IMR-90 (cell line): ENCODE data around the gene HNRNPUL1. TPM values are rescaled to one million over a fixed set of nuclear protein-coding genes. Genes with fewer than 3 reads are reported as not detected.
A peak's percentile ranks its signal among the peaks of the same experiment; 100 is the strongest.

Experiments used
- ATAC-seq: fragments of 200-7000 bp; cut with Tn5 transposase; 2 replicates; pipeline ENCODE4 v1.9.1; 2020; ENCODE audit warnings: low read depth, mild to moderate bottlenecking, moderate library complexity
- BruUV-seq: library from RNA; stranded (reverse); fragments of 400-500 nt; replicated peaks from 2 replicates; lab custom pipeline; 2021; lab: Mats Ljungman, UMichigan
- CTCF ChIA-PET: fragments of 300-600 bp; formaldehyde crosslinking; extraction: SDS; loops from one replicate; lab custom pipeline; 2021; ENCODE audit warnings: antibody characterized with exemption; lab: Yijun Ruan, JAX
- POLR2A ChIA-PET: fragments of 300-600 bp; sonication (Branson Sonifier 250); formaldehyde crosslinking; loops from one replicate; lab custom pipeline; 2022; ENCODE audit warnings: antibody characterized with exemption; ENCODE audit not compliant: unreplicated experiment; lab: Charles Lee
- DNase-seq: peaks from one replicate; pipeline ENCODE4 v3.0.0; 2013
- H2AFZ ChIP-seq: replicated peaks from 2 replicates; pipeline ENCODE3; 2013; ENCODE audit warnings: low read length, mild to moderate bottlenecking; ENCODE audit not compliant: poor library complexity
- H2AK5ac ChIP-seq: 2 replicates; pipeline ENCODE4 v1.6.1; 2013; ENCODE audit warnings: low read depth, low read length, inconsistent platforms
- H2AK9ac ChIP-seq: replicated peaks from 2 replicates; pipeline ENCODE3; 2013; ENCODE audit warnings: mild to moderate bottlenecking, low read depth, low read length, moderate library complexity; ENCODE audit not compliant: poor library complexity
- H2BK120ac ChIP-seq: 2 replicates; pipeline ENCODE4 v1.6.1; 2013; ENCODE audit warnings: low read depth, low read length, inconsistent platforms
- H2BK15ac ChIP-seq: 3 replicates; pipeline ENCODE4 v1.6.1; 2013; ENCODE audit warnings: low read depth, low read length, inconsistent platforms
- H2BK20ac ChIP-seq: 2 replicates; pipeline ENCODE4 v1.6.1; 2013; ENCODE audit warnings: low read depth, mild to moderate bottlenecking, inconsistent platforms, low read length, moderate library complexity
- H2BK5ac ChIP-seq: 2 replicates; pipeline ENCODE4 v1.6.1; 2013; ENCODE audit warnings: mild to moderate bottlenecking, low read depth, low read length, inconsistent platforms; ENCODE audit not compliant: poor library complexity, severe bottlenecking
- H3K14ac ChIP-seq: replicated peaks from 2 replicates; pipeline ENCODE4 v1.6.1; 2013; ENCODE audit warnings: low read depth, low read length, inconsistent platforms
- H3K18ac ChIP-seq: 2 replicates; pipeline ENCODE4 v1.6.1; 2013; ENCODE audit warnings: low read depth, low read length, control low read depth
- H3K23ac ChIP-seq: 2 replicates; pipeline ENCODE4 v1.6.1; 2013; ENCODE audit warnings: low read depth, low read length, inconsistent platforms
- H3K27ac ChIP-seq: 2 replicates; pipeline ENCODE4 v1.5.1; 2013; ENCODE audit warnings: mild to moderate bottlenecking, control low read depth, low read length; ENCODE audit not compliant: insufficient read depth
- H3K27me3 ChIP-seq: 2 replicates; pipeline ENCODE4 v1.6.1; 2013; ENCODE audit warnings: low read length; ENCODE audit not compliant: control insufficient read depth, insufficient read depth
- H3K36me3 ChIP-seq: 2 replicates; pipeline ENCODE4 v1.6.1; 2013; ENCODE audit warnings: low read length, mixed read lengths; ENCODE audit not compliant: control insufficient read depth, insufficient read depth
- H3K4ac ChIP-seq: 2 replicates; pipeline ENCODE4 v1.6.1; 2013; ENCODE audit warnings: low read depth, low read length, inconsistent platforms
- H3K4me1 ChIP-seq: 2 replicates; pipeline ENCODE4 v1.6.1; 2013; ENCODE audit warnings: low read length, mixed read lengths; ENCODE audit not compliant: control insufficient read depth, insufficient read depth
- H3K4me2 ChIP-seq: 2 replicates; pipeline ENCODE4 v1.6.1; 2013; ENCODE audit warnings: low read depth, mild to moderate bottlenecking, control low read depth, low read length, moderate library complexity
- H3K4me3 ChIP-seq: 2 replicates; pipeline ENCODE4 v1.5.1; 2013; ENCODE audit warnings: low read depth, mild to moderate bottlenecking, control low read depth, low read length, moderate library complexity; ENCODE audit not compliant: insufficient read depth
- H3K56ac ChIP-seq: 2 replicates; pipeline ENCODE4 v1.6.1; 2013; ENCODE audit warnings: low read length, inconsistent platforms; ENCODE audit not compliant: insufficient read depth; ENCODE audit errors: extremely low read depth
- H3K79me1 ChIP-seq, 2 experiments: 2 replicates each; pipeline ENCODE4 v1.6.1; 2013; ENCODE audit warnings: low read length in 2 of 2, inconsistent platforms in 1 of 2, low read depth in 1 of 2
- H3K9ac ChIP-seq: 2 replicates; pipeline ENCODE4 v1.6.1; 2013; ENCODE audit warnings: low read depth, low read length, control low read depth
- H3K9me1 ChIP-seq: 2 replicates; pipeline ENCODE4 v1.6.1; 2013; ENCODE audit warnings: low read length, inconsistent platforms; ENCODE audit not compliant: insufficient read depth
- H3K9me3 ChIP-seq: 2 replicates; pipeline ENCODE4 v1.6.1; 2013; ENCODE audit warnings: low read length; ENCODE audit not compliant: control insufficient read depth, insufficient read depth
- H4K20me1 ChIP-seq: 2 replicates; pipeline ENCODE4 v1.6.1; 2013; ENCODE audit warnings: low read length, inconsistent platforms; ENCODE audit not compliant: insufficient read depth
- H4K5ac ChIP-seq: 2 replicates; pipeline ENCODE4 v1.6.1; 2013; ENCODE audit warnings: mild to moderate bottlenecking, low read depth, low read length, control low read depth
- H4K8ac ChIP-seq, 2 experiments: 2 replicates each; pipeline ENCODE4 v1.6.1; 2013; ENCODE audit warnings: low read depth in 2 of 2, low read length in 2 of 2, control low read depth in 1 of 2, inconsistent platforms in 1 of 2
- H4K91ac ChIP-seq: 2 replicates; pipeline ENCODE4 v1.6.1; 2013; ENCODE audit warnings: low read depth, low read length, inconsistent platforms; ENCODE audit not compliant: insufficient read depth
- BHLHE40 ChIP-seq: fragments of 150-350 bp; IDR thresholded peaks from 2 replicates; pipeline ENCODE4 v1.6.1; 2016; ENCODE audit warnings: mild to moderate bottlenecking, low read depth, low read length
- CEBPB ChIP-seq: IDR thresholded peaks from 2 replicates; pipeline ENCODE4 v1.6.1; 2012; ENCODE audit warnings: low read depth, low read length, improper control_type of control experiment
- CHD1 ChIP-seq: IDR thresholded peaks from 2 replicates; pipeline ENCODE4 v1.6.1; 2012; ENCODE audit warnings: low read depth, low read length, improper control_type of control experiment
- CTCF ChIP-seq: conservative IDR thresholded peaks from 2 replicates; pipeline ENCODE4 v1.5.1; 2012; ENCODE audit warnings: mild to moderate bottlenecking, low read depth, low read length, improper control_type of control experiment
- FOS ChIP-seq: fragments of 150-350 bp; IDR thresholded peaks from 2 replicates; pipeline ENCODE4 v1.6.1; 2016; ENCODE audit warnings: low read depth, low read length
- POLR2A ChIP-seq: IDR thresholded peaks from 2 replicates; pipeline ENCODE4 v1.6.1; 2012; ENCODE audit warnings: mild to moderate bottlenecking, low read depth, low read length
- SMC3 ChIP-seq: fragments of 150-350 bp; IDR thresholded peaks from 2 replicates; pipeline ENCODE4 v1.6.1; 2016; ENCODE audit warnings: low read depth, mild to moderate bottlenecking, antibody characterized with exemption, low read length, moderate library complexity
- WGBS, 2 experiments: methylation state at CpG; one replicate each; pipeline versions ENCODE4 v1.1.5 to v1.1.7; 2013; ENCODE audit warnings: missing lambda C conversion rate in 2 of 2; ENCODE audit not compliant: insufficient read length in 1 of 2; ENCODE audit errors: extremely low coverage in 2 of 2; 5-methylcytosine and 5-hydroxymethylcytosine counted together
- dilution Hi-C: fragments of 300-500 bp; cut with HindIII; formaldehyde crosslinking; loops from one replicate; pipeline ENCODE4 v1.14.3; 2018; ENCODE audit warnings: low sequenced_read_pairs; ENCODE audit not compliant: unreplicated experiment
- in situ Hi-C: fragments of 300-500 bp; cut with MboI; formaldehyde crosslinking; loops from 3 replicates; pipeline ENCODE4 v1.14.3; 2019; ENCODE audit warnings: low sequenced_read_pairs, inconsistent platforms, mixed read lengths
- intact Hi-C: fragments of 100-400 bp; cut with micrococcal nuclease; formaldehyde crosslinking; loops from 2 replicates; pipeline ENCODE4 v1.10.0; 2022
- polyA plus RNA-seq, 3 experiments: library from polyadenylated mRNA; depleted of rRNA; stranded (reverse); fragments of >200 nt; gene quantifications; 2 replicates each; pipeline ENCODE4 v1.2.3, GENCODE V29; 2012; ENCODE audit warnings: low replicate concordance in 1 of 3
- total RNA-seq: library from RNA; depleted of rRNA; stranded (reverse); fragments of >200 nt; gene quantifications from 2 replicates; pipeline ENCODE4 v1.2.3, GENCODE V29; 2012

HNRNPUL1 gene
- total and polyA plus RNA-seq, 2 of the 4 experiments (the other 2 are of a cell fraction) = 50.7 to 67.3 TPM

- H3K18ac ChIP-seq = peak overlapping the region; percentile 59; the same call in 1 of the 2 replicates
- H2AK5ac ChIP-seq = peak overlapping the region; percentile 99
- TF ChIP-seq BHLHE40 (no peak), CTCF (no peak), POLR2A (no peak), CEBPB (no peak), SMC3 (no peak), CHD1 (no peak), FOS (no peak)
- H3K36me3 ChIP-seq = peaks cover 54% of the 10 kb centered on the region
- DNase-seq (no peak), ATAC-seq (no peak)
- peaks cover 30 to 71% of the 10 kb centered on the region in 2 experiments for H3K79me1 ChIP-seq
- peaks cover 24% of the 10 kb centered on the region for H3K9me1 ChIP-seq
- H3K27me3 ChIP-seq = no peaks in the 10 kb centered on the region
- no peaks in the 10 kb centered on the region for H3K9me3 ChIP-seq
- H3K14ac ChIP-seq = peak overlapping the region; percentile 69
- peak overlapping the region; percentile 36; the same call in 1 of the 2 replicates for H3K4me2 ChIP-seq
- H3K9ac ChIP-seq = peak overlapping the region; percentile 13; the same call in 1 of the 2 replicates
- H3K23ac ChIP-seq = peak overlapping the region; percentile 93
- no TSS peak for BruUV-seq
- peak overlapping the region; percentile 88 for H2BK120ac ChIP-seq
- ChIA-PET POLR2A (no interaction called here), CTCF (no interaction called here)
- H2BK5ac ChIP-seq = peak overlapping the region; percentile 97
- 95% methylated on average over 4 of the region's 7 CpGs; no CpG with 5 or more reads in 1 of the 2 experiments for WGBS, 2 experiments
- dilution Hi-C loops (no loop called here), in situ Hi-C loops (no loop called here), intact Hi-C loops (loop anchor here (2.0 kb wide), 1 partner anchor 38 kb away; no protein-coding TSS in a partner anchor)
- peak overlapping the region; percentile 55; the same call in 1 of the 2 replicates for H3K56ac ChIP-seq
- H2BK15ac ChIP-seq = peak overlapping the region; percentile 89; the same call in 2 of the 3 replicates
- H2AFZ ChIP-seq = peak overlapping the region; percentile 43
- peak overlapping the region; percentile 74 to 93 for H4K8ac ChIP-seq
- peak overlapping the region; percentile 100 for H4K91ac ChIP-seq
- peaks cover 37% of the 10 kb centered on the region for H4K20me1 ChIP-seq
- no peak overlapping the region for H3K4me3 ChIP-seq
- H4K5ac ChIP-seq = peak overlapping the region; percentile 71
- H3K27ac ChIP-seq = peak overlapping the region; percentile 96
- H3K4ac ChIP-seq = peak overlapping the region; percentile 91
- H3K4me1 ChIP-seq = peaks cover 42% of the 10 kb centered on the region
- peak overlapping the region; percentile 90 for H2BK20ac ChIP-seq
- peak overlapping the region; percentile 66 for H2AK9ac ChIP-seq
Observed at GRCh38 chr19:41224632-41225031, 39.5 kb upstream of the HNRNPUL1 start.
